Stimulated activated CD8-positive, alpha-beta memory T cell treated with anti-CD3 and anti-CD28 coated beads, Interleukin-4, amount 100 ng/mL, for 24 hours (primary cell): ENCODE results near the gene NFIA.

Experiments used
- DNase-seq: peaks from one replicate; pipeline ENCODE4 v3.0.0-alpha.2; 2020; ENCODE audit warnings: low read depth

NFIA gene

GRCh38 chr1:61299463-61299862 is 217.1 kb downstream of the NFIA start:
- DNase-seq: no peak

GRCh38 chr1:61300899-61301298 is 218.5 kb downstream of the NFIA start:
- no peak for DNase-seq

GRCh38 chr1:61301824-61302657 is 219.7 kb downstream of the NFIA start:
- DNase-seq: no peak

GRCh38 chr1:61307422-61308142 is 225.2 kb downstream of the NFIA start:
- no peak for DNase-seq

- DNase-seq: no peak
These were observed 227.7 kb downstream of the NFIA start for GRCh38 chr1:61310057-61310456.

GRCh38 chr1:61310538-61310937 is 228.2 kb downstream of the NFIA start:
- no peak for DNase-seq

- no peak for DNase-seq
These were observed 231.6 kb downstream of the NFIA start for GRCh38 chr1:61313906-61314422.

GRCh38 chr1:61315011-61315410 is 232.7 kb downstream of the NFIA start:
- no peak for DNase-seq

GRCh38 chr1:61316493-61316892 is 234.1 kb downstream of the NFIA start:
- no peak for DNase-seq

GRCh38 chr1:61318319-61319125 is 236.2 kb downstream of the NFIA start:
- DNase-seq: no peak

- no peak for DNase-seq
These were observed 238.2 kb downstream of the NFIA start for GRCh38 chr1:61320575-61320974.

GRCh38 chr1:61322008-61322744 is 239.8 kb downstream of the NFIA start:
- DNase-seq: no peak

- DNase-seq: no peak
These were observed 240.4 kb downstream of the NFIA start for GRCh38 chr1:61322769-61323168.

GRCh38 chr1:61323681-61324328 is 241.4 kb downstream of the NFIA start:
- no peak for DNase-seq

- DNase-seq: no peak
These were observed 244.4 kb downstream of the NFIA start for GRCh38 chr1:61326713-61327112.

- DNase-seq: no peak
These were observed 245.1 kb downstream of the NFIA start for GRCh38 chr1:61327436-61327835.

- no peak for DNase-seq
These were observed 247.2 kb downstream of the NFIA start for GRCh38 chr1:61329556-61329955.

- no peak for DNase-seq
These were observed 247.7 kb downstream of the NFIA start for GRCh38 chr1:61330018-61330417.

GRCh38 chr1:61330571-61330970 is 248.2 kb downstream of the NFIA start:
- DNase-seq: no peak

GRCh38 chr1:61332196-61332753 is 249.9 kb downstream of the NFIA start:
- no peak for DNase-seq

GRCh38 chr1:61332796-61333195 is 250.4 kb downstream of the NFIA start:
- DNase-seq: no peak
